GM12878 (cell line): Measurements from ENCODE around the gene ZNF573. TPM values are rescaled to one million over a fixed set of nuclear protein-coding genes. Genes with fewer than 3 reads are reported as not detected.

Source experiments
- ATAC-seq: fragments of 200-7000 bp; cut with Tn5 transposase; 3 replicates; pipeline ENCODE4 v1.9.1; 2020; ENCODE audit warnings: mild to moderate bottlenecking, moderate library complexity
- BruUV-seq: library from RNA; stranded (reverse); fragments of 400-500 nt; replicated peaks from 2 replicates; lab custom pipeline; 2021; lab: Mats Ljungman, UMichigan
- CTCF ChIA-PET: fragments of 300-600 bp; sonication (Branson Sonifier 250); formaldehyde crosslinking; extraction: SDS; loops from one replicate; lab custom pipeline; 2021; ENCODE audit warnings: inconsistent platforms; lab: Yijun Ruan, JAX
- POLR2A ChIA-PET: fragments of 350-600 bp; formaldehyde crosslinking; extraction: SDS; loops from one replicate; lab custom pipeline; 2021; ENCODE audit warnings: inconsistent platforms; lab: Charles Lee
- RAD21 ChIA-PET: fragments of 300-600 bp; sonication (Branson Sonifier 250); formaldehyde crosslinking; loops from one replicate; lab custom pipeline; 2023; ENCODE audit warnings: antibody characterized with exemption; ENCODE audit not compliant: unreplicated experiment; lab: Charles Lee
- SMC1A ChIA-PET: fragments of 300-600 bp; sonication (Branson Sonifier 250); formaldehyde crosslinking; loops from one replicate; lab custom pipeline; 2023; ENCODE audit not compliant: unreplicated experiment, uncharacterized antibody; lab: Charles Lee
- DNase-seq: peaks from one replicate; pipeline ENCODE4 v3.0.0-alpha.2; 2011; ENCODE audit warnings: low read depth, low spot score
- FAIRE-seq: peaks from 3 replicates; lab custom pipeline; 2011; peaks lifted over from hg19 to GRCh38; lab: Jason Lieb, UNC
- H2AFZ ChIP-seq: 2 replicates; pipeline ENCODE4 v1.6.0; 2011; ENCODE audit warnings: low read depth, low read length, control low read depth; ENCODE audit not compliant: control insufficient read depth
- H3K27ac ChIP-seq: 2 replicates; pipeline ENCODE4 v1.5.1; 2011; ENCODE audit warnings: control low read depth; ENCODE audit not compliant: control insufficient read depth, insufficient read depth
- H3K27me3 ChIP-seq, 2 experiments: replicated peaks in 1 of 2; 2 replicates each; pipeline versions ENCODE4 v1.6.0 to v1.6.1; 2011; ENCODE audit warnings: low read length in 1 of 2; ENCODE audit not compliant: control insufficient read depth in 2 of 2, insufficient read depth in 2 of 2
- H3K36me3 ChIP-seq, 2 experiments: 2 replicates each; pipeline ENCODE4 v1.5.1; 2011; ENCODE audit warnings: low read length in 1 of 2; ENCODE audit not compliant: control insufficient read depth in 2 of 2, insufficient read depth in 2 of 2
- H3K4me1 ChIP-seq: 2 replicates; pipeline ENCODE4 v1.6.1; 2011; ENCODE audit warnings: mild to moderate bottlenecking, low read length, moderate library complexity, mixed read lengths; ENCODE audit not compliant: control insufficient read depth, insufficient read depth
- H3K4me2 ChIP-seq: 2 replicates; pipeline ENCODE4 v1.6.0; 2011; ENCODE audit warnings: control low read depth; ENCODE audit not compliant: control insufficient read depth, insufficient read depth
- H3K4me3 ChIP-seq: fragments of 200-600 bp; sonication (generic); 2 replicates; pipeline ENCODE4 v1.5.1; 2016
- H3K79me2 ChIP-seq: 2 replicates; pipeline ENCODE4 v1.6.0; 2011; ENCODE audit warnings: low read length; ENCODE audit not compliant: control insufficient read depth, insufficient read depth
- H3K9ac ChIP-seq: 2 replicates; pipeline ENCODE4 v1.8.0; 2011; ENCODE audit warnings: low read length, control low read depth, mixed read lengths; ENCODE audit not compliant: control insufficient read depth, insufficient read depth
- H3K9me3 ChIP-seq: replicated peaks from 3 replicates; pipeline ENCODE4 v1.5.1; 2011; ENCODE audit warnings: mild to moderate bottlenecking, low read length; ENCODE audit not compliant: control insufficient read depth, insufficient read depth
- H4K20me1 ChIP-seq: 2 replicates; pipeline ENCODE4 v1.6.0; 2011; ENCODE audit not compliant: control insufficient read depth, insufficient read depth
- BRCA1 ChIP-seq: IDR thresholded peaks from 2 replicates; pipeline ENCODE4 v1.6.1; 2011; ENCODE audit warnings: low read depth, low read length, improper control_type of control experiment
- CEBPB ChIP-seq, 2 experiments: fragments of 150-350 bp in 1 of 2; IDR thresholded peaks; 2 replicates each; pipeline ENCODE4 v1.6.1; 2012 to 2014; ENCODE audit warnings: low read depth in 2 of 2, low read length in 2 of 2, borderline replicate concordance in 1 of 2, inconsistent platforms in 1 of 2
- EED ChIP-seq: sonication (generic); IDR thresholded peaks from 2 replicates; pipeline ENCODE4 v1.6.1; 2016; ENCODE audit warnings: antibody characterized with exemption, low read depth
- HDGF ChIP-seq: fragments of 450-650 bp; IDR thresholded peaks from 2 replicates; pipeline ENCODE4 v1.6.1; 2016; ENCODE audit warnings: antibody characterized with exemption
- IRF4 ChIP-seq: IDR thresholded peaks from 2 replicates; pipeline ENCODE4 v1.6.1; 2011; ENCODE audit warnings: low read depth, low read length
- MEF2A ChIP-seq: IDR thresholded peaks from 2 replicates; pipeline ENCODE4 v1.6.1; 2011; ENCODE audit warnings: low read depth, mild to moderate bottlenecking, low read length, moderate library complexity; ENCODE audit not compliant: insufficient read depth
- MTA2 ChIP-seq: fragments of 450-650 bp; IDR thresholded peaks from 2 replicates; pipeline ENCODE4 v1.6.1; 2016; ENCODE audit warnings: low read depth, mild to moderate bottlenecking, moderate library complexity
- MYC ChIP-seq: IDR thresholded peaks from 2 replicates; pipeline ENCODE4 v1.6.1; 2011; ENCODE audit warnings: mild to moderate bottlenecking, low read length, moderate library complexity, inconsistent platforms; ENCODE audit not compliant: insufficient read depth, insufficient replicate concordance, insufficient read length, severe bottlenecking
- NFYB ChIP-seq: IDR thresholded peaks from 2 replicates; pipeline ENCODE4 v1.6.1; 2011; ENCODE audit warnings: low read depth, mild to moderate bottlenecking, low read length, improper control_type of control experiment, moderate library complexity; ENCODE audit not compliant: insufficient read depth
- NRF1 ChIP-seq: conservative IDR thresholded peaks from 2 replicates; pipeline ENCODE4 v1.6.1; 2011; ENCODE audit warnings: mild to moderate bottlenecking, low read depth, low read length, improper control_type of control experiment
- PAX8 ChIP-seq: fragments of 450-650 bp; IDR thresholded peaks from 2 replicates; pipeline ENCODE4 v1.6.1; 2017; ENCODE audit warnings: mild to moderate bottlenecking, moderate library complexity
- POLR2AphosphoS2 ChIP-seq: IDR thresholded peaks from 2 replicates; pipeline ENCODE4 v1.6.1; 2011; ENCODE audit warnings: low read depth, mild to moderate bottlenecking, low read length, improper control_type of control experiment, moderate library complexity
- POLR2AphosphoS5 ChIP-seq: IDR thresholded peaks from 2 replicates; pipeline ENCODE4 v1.6.1; 2011; ENCODE audit warnings: mild to moderate bottlenecking, low read length, inconsistent platforms
- RUNX3 ChIP-seq: IDR thresholded peaks from 2 replicates; pipeline ENCODE4 v1.6.1; 2012; ENCODE audit warnings: low read length, inconsistent platforms
- TCF12 ChIP-seq: IDR thresholded peaks from 2 replicates; pipeline ENCODE4 v1.6.1; 2011; ENCODE audit warnings: low read depth, mild to moderate bottlenecking, low read length
- TCF3 ChIP-seq: IDR thresholded peaks from 2 replicates; pipeline ENCODE4 v1.6.1; 2012; ENCODE audit warnings: low read depth, mild to moderate bottlenecking, low read length, borderline replicate concordance; ENCODE audit not compliant: insufficient read depth
- ZBTB4 ChIP-seq: fragments of 450-650 bp; formaldehyde crosslinking; IDR thresholded peaks from 2 replicates; pipeline ENCODE4 v1.4.0; 2022; ENCODE audit warnings: mild to moderate bottlenecking, moderate library complexity
- WGBS: methylation state at CpG from one replicate; pipeline ENCODE4 v1.1.6; 2016; ENCODE audit warnings: low lambda C conversion rate; ENCODE audit not compliant: insufficient replicate concordance, insufficient coverage; ENCODE audit errors: missing lambda C conversion rate; 5-methylcytosine and 5-hydroxymethylcytosine counted together
- in situ Hi-C: fragments of 300-500 bp; cut with MboI; formaldehyde crosslinking; loops from 9 replicates; pipeline ENCODE4 v1.14.3; 2018; ENCODE audit warnings: mixed read lengths
- intact Hi-C: fragments of 100-400 bp; cut with micrococcal nuclease; formaldehyde crosslinking; loops from one replicate; pipeline ENCODE4 v1.14.2; 2022; ENCODE audit not compliant: unreplicated experiment
- polyA plus RNA-seq, 11 experiments: library from polyadenylated mRNA; depleted of rRNA in 4 of 11; unstranded in 6 of 11; stranded (reverse) in 5 of 11; fragments of >200 nt; fragmentation: Nextera tagmentation in 4 of 11; fragmentation: Illumina TruSeq in 1 of 11; extraction: Ambion mirVana in 4 of 11; extraction: Trizol in 1 of 11; gene quantifications; 1 replicate in 1 of 11; 2 replicates in 10 of 11; pipeline versions ENCODE4 v1.2.1 to v1.2.3, GENCODE V29; 2011 to 2016; ENCODE audit warnings: inconsistent platforms in 2 of 11, missing spikeins in 2 of 11, low read depth in 1 of 11
- total RNA-seq, 4 experiments: library from RNA; depleted of rRNA in 3 of 4; stranded (reverse); fragments of >200 nt in 3 of 4; fragmentation: Illumina TruSeq in 1 of 4; extraction: Trizol in 1 of 4; gene quantifications; 2 replicates each; pipeline versions ENCODE4 v1.2.1 to v1.2.3, GENCODE V29; 2013 to 2021

The ZNF573 gene
- total and polyA plus RNA-seq, 10 of the 15 experiments (the other 5 are each of a cell fraction or from before 2014, with no cell fraction given) = 0.38 to 5.5 (median 2.4) TPM

DNA sequence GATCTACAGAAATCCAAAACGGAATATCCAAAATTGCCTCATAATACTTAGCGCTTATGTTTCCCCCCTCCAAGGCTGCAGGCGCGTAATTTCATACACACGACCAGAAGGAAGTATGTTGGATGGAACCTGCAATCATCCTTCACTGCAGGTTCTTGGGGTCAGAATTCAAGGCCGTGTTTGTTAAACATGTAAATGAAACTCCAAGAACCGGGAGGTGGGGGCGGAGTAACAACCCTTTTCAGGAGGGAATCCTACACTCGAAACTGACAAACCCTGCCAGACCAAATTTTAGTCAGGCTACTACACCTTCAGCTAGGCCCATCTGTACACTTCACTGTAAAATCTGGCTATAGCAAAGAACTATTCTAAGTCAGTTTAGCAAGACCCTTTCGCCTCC is 61.1 kb downstream of the ZNF573 start:
- H3K36me3 ChIP-seq = no peaks in the 10 kb centered on the region
- peak overlapping the region; percentile 69 for H3K4me3 ChIP-seq
- H3K4me2 ChIP-seq = peak overlapping the region; percentile 64
- BruUV-seq = no TSS peak
- FAIRE-seq (no peak), ATAC-seq (no peak), DNase-seq (no peak)
- no peaks in the 10 kb centered on the region; the same call in 1 of the 2 replicates for H3K79me2 ChIP-seq
- intact Hi-C loops (no loop called here), in situ Hi-C loops (no loop called here)
- H3K9ac ChIP-seq = no peak overlapping the region
- ChIA-PET CTCF (interaction anchor here (1.1 to 1.7 kb wide), 2 partner anchors 61 to 146 kb away, joined by 3 read pairs; partner anchors contain the start of gene ZNF573), RAD21 (no interaction called here), SMC1A (no interaction called here), POLR2A (no interaction called here)
- TF ChIP-seq POLR2AphosphoS5 = no peak
- no peak for TF ChIP-seq MEF2A
- no peak for TF ChIP-seq POLR2AphosphoS2
- no peak overlapping the region for H3K27ac ChIP-seq
- no peaks in the 10 kb centered on the region for H3K27me3 ChIP-seq
- 83% methylated on average over 10 of the region's 10 CpGs for WGBS
- no peaks in the 10 kb centered on the region for H4K20me1 ChIP-seq
- no peaks in the 10 kb centered on the region; the same call in 2 of the 3 replicates for H3K9me3 ChIP-seq
- H2AFZ ChIP-seq = no peak overlapping the region
- no peaks in the 10 kb centered on the region for H3K4me1 ChIP-seq

DNA sequence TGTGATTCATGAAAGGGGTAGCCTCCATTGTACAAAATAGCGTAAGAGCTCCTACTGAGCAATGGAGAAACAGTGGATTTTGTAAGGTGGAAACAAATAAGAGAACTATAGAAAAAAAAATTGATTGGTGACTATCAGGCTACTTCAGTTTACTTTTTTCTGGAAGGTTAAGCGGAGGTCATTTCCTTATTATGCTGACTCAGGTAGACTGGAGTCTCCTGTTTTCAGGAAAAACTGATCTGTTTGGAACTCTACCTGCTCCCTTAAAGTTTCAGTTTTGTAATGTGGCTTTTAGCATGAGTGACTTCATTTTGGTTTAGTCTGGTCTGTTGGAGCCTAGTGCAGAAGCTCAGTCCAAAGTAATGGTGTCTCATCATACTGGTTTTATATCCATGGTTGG is 63.2 kb downstream of the ZNF573 start:
- Histone ChIP-seq H3K36me3 (no peaks in the 10 kb centered on the region), H3K79me2 (no peaks in the 10 kb centered on the region; the same call in 1 of the 2 replicates), H3K27ac (no peak overlapping the region), H3K27me3 (no peaks in the 10 kb centered on the region), H3K9ac (no peak overlapping the region), H2AFZ (no peak overlapping the region), H3K9me3 (no peaks in the 10 kb centered on the region; the same call in 2 of the 3 replicates), H3K4me1 (no peaks in the 10 kb centered on the region), H3K4me2 (no peak overlapping the region), H4K20me1 (no peaks in the 10 kb centered on the region), H3K4me3 (no peak overlapping the region)
- BruUV-seq = no TSS peak
- intact Hi-C loops = no loop called here
- no peak for DNase-seq
- ChIA-PET CTCF (no interaction called here), RAD21 (no interaction called here), POLR2A (no interaction called here), SMC1A (no interaction called here)
- no peak for ATAC-seq
- in situ Hi-C loops = no loop called here
- no peak for FAIRE-seq
- 97% methylated on average over 2 of the region's 2 CpGs for WGBS
- TF ChIP-seq MYC = no peak
- TF ChIP-seq IRF4 = no peak
- no peak for TF ChIP-seq CEBPB (IDR thresholded peaks at IDR 0.05; ENCODE audit: borderline replicate concordance in 1 of 2, low read depth in 2 of 2, low read length in 2 of 2)
- no peak for TF ChIP-seq PAX8
- no peak for TF ChIP-seq NFYB
- TF ChIP-seq NRF1 = no peak
- no peak for TF ChIP-seq RUNX3
- no peak for TF ChIP-seq ZBTB4 (CRISPR knock-in tag)
- no peak for TF ChIP-seq BRCA1
- TF ChIP-seq EED = no peak
- TF ChIP-seq TCF12 = no peak
- TF ChIP-seq MTA2 = no peak
- no peak for TF ChIP-seq TCF3
- TF ChIP-seq HDGF = no peak
